SU-DHL-6 (cell line): Measurements from ENCODE around the gene TMIE.

Source experiments
- CTCF ChIP-seq: fragments of 200-600 bp; sonication (generic); IDR thresholded peaks from one replicate; pipeline ENCODE4 v1.5.1; 2017; ENCODE audit warnings: antibody characterized with exemption, mild to moderate bottlenecking, low read length, moderate library complexity; ENCODE audit not compliant: insufficient read depth, poor library complexity, severe bottlenecking
- EZH2phosphoT487 ChIP-seq: fragments of 200-600 bp; sonication (generic), shearing (Covaris generic); conservative IDR thresholded peaks from 2 replicates; pipeline ENCODE4 v1.6.1; 2018; ENCODE audit warnings: mild to moderate bottlenecking, antibody characterized with exemption, low read length, moderate library complexity, mixed read lengths

GRCh38 chr3:46681856-46682540 is 19.2 kb upstream of the TMIE start:
- TF ChIP-seq CTCF (no peak), EZH2phosphoT487 (no peak)
